PFSK-1 (cell line): Measurements from ENCODE around the gene MANEAL.

ENCODE experiments used
- FOXP2 ChIP-seq: optimal IDR thresholded peaks from 2 replicates; pipeline ENCODE3; 2011; ENCODE audit warnings: borderline replicate concordance, control low read depth, inconsistent platforms; ENCODE audit not compliant: insufficient read depth; ENCODE audit errors: extremely low read length, extremely low read depth
- POLR2AphosphoS5 ChIP-seq: IDR thresholded peaks from 2 replicates; pipeline ENCODE4 v1.6.1; 2012; ENCODE audit warnings: low read depth, mild to moderate bottlenecking, control low read depth, low read length, moderate library complexity
- REST ChIP-seq, 2 experiments: IDR thresholded peaks; 2 replicates each; pipeline versions ENCODE4 v1.6.1 to v1.8.0; 2011 to 2012; ENCODE audit warnings: low read depth in 2 of 2, low read length in 2 of 2, control low read depth in 1 of 2, inconsistent platforms in 1 of 2, mild to moderate bottlenecking in 1 of 2, moderate library complexity in 1 of 2; ENCODE audit not compliant: insufficient read depth in 1 of 2
- SIN3A ChIP-seq: IDR thresholded peaks from 2 replicates; pipeline ENCODE4 v1.6.1; 2012; ENCODE audit warnings: mild to moderate bottlenecking, low read length, moderate library complexity, borderline replicate concordance; ENCODE audit not compliant: insufficient read depth
- TAF1 ChIP-seq: IDR thresholded peaks from 2 replicates; pipeline ENCODE4 v1.6.1; 2012; ENCODE audit warnings: low read length, control low read depth, borderline replicate concordance; ENCODE audit not compliant: insufficient read depth

DNA sequence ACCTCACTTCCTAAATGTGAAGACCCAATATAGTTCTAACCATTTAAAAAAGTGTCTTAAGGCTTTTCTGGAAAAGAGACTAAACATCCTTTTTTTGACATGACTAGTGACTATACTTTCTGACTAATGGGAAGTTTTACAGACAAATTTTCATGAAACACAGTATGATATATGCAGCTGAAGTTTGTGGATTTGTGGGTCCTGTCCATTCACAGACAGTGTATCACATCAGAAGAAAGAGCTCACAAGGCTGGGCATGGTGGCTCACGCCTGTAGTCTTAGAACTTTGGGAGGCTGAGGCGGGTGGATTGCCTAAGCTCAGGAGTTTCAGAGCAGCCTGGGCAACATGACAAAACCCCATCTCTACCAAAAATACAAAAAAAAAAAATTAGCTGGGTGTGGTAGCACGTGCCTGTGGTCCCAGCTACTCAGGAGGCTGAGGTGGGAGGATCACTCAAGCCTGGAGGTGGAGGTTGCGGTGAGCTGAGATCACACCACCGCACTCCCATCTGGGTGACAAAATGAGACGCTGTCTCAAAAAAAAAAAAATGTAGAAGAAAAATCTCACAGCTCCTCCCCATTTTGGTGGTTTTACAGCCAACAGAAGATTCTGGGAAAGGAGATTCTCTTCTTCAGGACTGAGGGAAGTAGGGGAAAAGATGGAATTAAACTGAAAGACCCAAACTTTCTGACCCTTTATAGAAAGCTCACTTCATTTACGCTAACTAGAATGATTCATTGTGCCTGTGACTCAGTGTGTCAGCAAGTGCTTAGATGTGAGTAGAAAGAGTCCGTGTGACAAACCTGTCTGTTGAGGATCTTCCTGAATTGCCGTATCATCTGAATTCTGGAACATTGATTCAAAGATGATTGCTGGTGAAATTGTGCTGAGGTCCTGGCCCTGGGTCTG lies 29.5 kb downstream of the MANEAL start:
- TF ChIP-seq POLR2AphosphoS5 (no peak), SIN3A (no peak), TAF1 (no peak), REST (IDR thresholded peaks at IDR 0.05; ENCODE audit: insufficient read depth in 1 of 2, low read depth in 2 of 2, low read length in 2 of 2) (no peak), FOXP2 (no peak)
